ENCODE results near the gene TM4SF4.
"Not testable (repeated sequence)": the region's sequence is repeated elsewhere in the genome, so short reads cannot be mapped to it uniquely, and the experiment has no call there.

The TM4SF4 gene

GRCh38 chr3:149444867-149445266, 29.6 kb upstream of the TM4SF4 start:
- intact Hi-C loops (cut with micrococcal nuclease); H3K36me3 Mint-ChIP-seq (ENCODE audit: low read depth); H3K27ac Mint-ChIP-seq; H3K27me3 Mint-ChIP-seq; H3K9me3 Mint-ChIP-seq; H3K4me3 Mint-ChIP-seq: not testable (repeated sequence)
- peaks cover 28% of the 10 kb centered on the region for H3K4me1 Mint-ChIP-seq (ENCODE audit: low read depth)

GRCh38 chr3:149448331-149448831, 26.1 kb upstream of the TM4SF4 start:
- H3K36me3 Mint-ChIP-seq (ENCODE audit: low read depth), result peaks cover 5% of the 10 kb centered on the region
- H3K27ac Mint-ChIP-seq, result peak overlapping the region; percentile 35
- H3K27me3 Mint-ChIP-seq, result no peaks in the 10 kb centered on the region
- H3K9me3 Mint-ChIP-seq, result peaks cover 22% of the 10 kb centered on the region
- H3K4me3 Mint-ChIP-seq, result no peak overlapping the region
- peaks cover 34% of the 10 kb centered on the region for H3K4me1 Mint-ChIP-seq (ENCODE audit: low read depth)
- intact Hi-C loops (cut with micrococcal nuclease), result no loop called here

DNA sequence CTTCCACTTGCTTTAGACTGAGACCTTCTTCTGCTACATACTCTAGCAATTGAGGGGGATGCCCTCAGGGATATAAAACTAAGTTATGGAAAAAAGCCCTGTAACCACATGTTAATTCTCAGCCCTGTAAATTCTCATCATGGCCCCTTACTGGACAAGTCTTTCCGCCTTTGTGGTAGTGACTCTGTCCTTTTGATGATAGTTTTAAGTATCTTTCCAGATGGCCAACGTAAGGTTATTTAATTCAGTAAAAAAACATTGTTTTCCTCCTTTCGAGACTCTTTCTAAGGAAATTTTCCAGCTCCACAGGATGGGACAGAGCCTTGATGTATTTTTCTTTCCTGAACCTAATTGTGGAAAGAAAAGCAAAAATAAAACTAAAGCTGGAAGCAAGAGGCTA, 25.3 kb upstream of the TM4SF4 start:
- Mint-ChIP-seq H3K4me3 (no peak overlapping the region), H3K4me1 (ENCODE audit: low read depth) (peaks cover 36% of the 10 kb centered on the region), H3K27ac (no peak overlapping the region), H3K27me3 (no peaks in the 10 kb centered on the region), H3K9me3 (peaks cover 23% of the 10 kb centered on the region), H3K36me3 (ENCODE audit: low read depth) (peaks cover 5% of the 10 kb centered on the region)
- intact Hi-C loops (cut with micrococcal nuclease), result no loop called here

- intact Hi-C loops (cut with micrococcal nuclease), result no loop called here
- Mint-ChIP-seq H3K9me3 (peaks cover 23% of the 10 kb centered on the region), H3K4me1 (ENCODE audit: low read depth) (peaks cover 38% of the 10 kb centered on the region), H3K4me3 (no peak overlapping the region), H3K27me3 (no peaks in the 10 kb centered on the region), H3K36me3 (ENCODE audit: low read depth) (peaks cover 5% of the 10 kb centered on the region), H3K27ac (no peak overlapping the region)
Measured at GRCh38 chr3:149449799-149450198, 24.7 kb upstream of the TM4SF4 start.

- Mint-ChIP-seq H3K36me3 (ENCODE audit: low read depth) (peaks cover 5% of the 10 kb centered on the region), H3K9me3 (peaks cover 23% of the 10 kb centered on the region), H3K4me1 (ENCODE audit: low read depth) (peaks cover 40% of the 10 kb centered on the region), H3K27ac (no peak overlapping the region), H3K4me3 (no peak overlapping the region), H3K27me3 (no peaks in the 10 kb centered on the region)
- intact Hi-C loops (cut with micrococcal nuclease), result no loop called here
Measured at GRCh38 chr3:149450281-149450680, 24.2 kb upstream of the TM4SF4 start.

DNA sequence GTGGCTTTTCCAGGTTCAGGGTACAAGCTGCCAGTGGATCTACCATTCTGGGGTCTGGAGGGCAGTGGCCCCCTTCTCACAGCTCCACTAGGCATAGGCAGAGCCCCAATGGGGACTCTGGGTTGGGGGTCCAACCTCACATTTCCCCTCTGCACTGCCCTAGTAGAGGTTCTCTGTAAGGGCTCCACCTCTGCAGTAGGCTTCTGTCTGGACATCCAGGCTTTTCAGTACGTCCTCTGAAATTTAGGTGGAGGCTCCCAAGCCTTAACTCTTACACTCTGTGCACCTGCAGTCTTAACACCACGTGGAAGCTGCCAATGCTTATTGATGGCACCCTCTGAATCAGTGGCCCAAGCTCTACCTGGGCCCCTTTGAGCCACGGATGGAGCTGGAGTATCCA, 22.5 kb upstream of the TM4SF4 start:
- H3K4me1 Mint-ChIP-seq (ENCODE audit: low read depth), result peaks cover 40% of the 10 kb centered on the region
- H3K9me3 Mint-ChIP-seq, result peaks cover 23% of the 10 kb centered on the region
- peaks cover 5% of the 10 kb centered on the region for H3K36me3 Mint-ChIP-seq (ENCODE audit: low read depth)
- intact Hi-C loops (cut with micrococcal nuclease), result no loop called here
- H3K4me3 Mint-ChIP-seq, result no peak overlapping the region
- no peak overlapping the region for H3K27ac Mint-ChIP-seq
- no peaks in the 10 kb centered on the region for H3K27me3 Mint-ChIP-seq

DNA sequence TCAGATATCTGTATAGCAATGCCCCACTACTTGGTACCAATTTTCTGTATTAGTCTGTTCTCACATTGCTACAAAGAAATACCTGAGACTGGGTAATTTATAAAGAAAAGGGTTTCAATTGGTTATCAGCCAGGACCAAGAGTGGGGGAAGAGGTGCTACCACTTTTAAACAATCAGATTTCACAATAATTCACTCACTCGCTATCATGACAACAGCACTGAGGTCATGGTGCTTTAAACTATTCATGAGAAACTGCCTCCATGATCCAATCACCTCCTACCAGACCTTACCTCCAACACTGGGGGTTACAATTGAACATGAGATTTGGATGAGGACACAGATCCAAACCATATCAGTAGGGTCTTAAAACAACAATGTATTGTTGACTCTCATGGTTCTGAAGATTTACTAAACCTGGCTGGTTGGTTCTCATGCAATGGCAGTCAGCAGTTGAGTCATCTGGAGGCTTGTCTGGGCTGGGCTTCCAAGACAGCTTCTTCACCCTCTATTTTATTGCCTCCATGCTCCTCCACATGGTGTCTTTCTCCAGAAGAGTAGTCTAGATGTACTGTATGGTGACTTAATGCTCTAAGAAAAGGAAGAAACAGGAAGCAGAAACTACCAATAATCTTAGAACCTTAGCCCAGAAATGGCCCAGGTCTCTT, 21.2 kb upstream of the TM4SF4 start:
- Mint-ChIP-seq H3K27me3 (no peaks in the 10 kb centered on the region), H3K27ac (no peak overlapping the region), H3K4me1 (ENCODE audit: low read depth) (peaks cover 34% of the 10 kb centered on the region), H3K4me3 (no peak overlapping the region), H3K36me3 (ENCODE audit: low read depth) (peaks cover 5% of the 10 kb centered on the region), H3K9me3 (peaks cover 23% of the 10 kb centered on the region)
- intact Hi-C loops (cut with micrococcal nuclease), result no loop called here

- H3K4me1 Mint-ChIP-seq (ENCODE audit: low read depth), result peaks cover 24% of the 10 kb centered on the region
- peaks cover 5% of the 10 kb centered on the region for H3K36me3 Mint-ChIP-seq (ENCODE audit: low read depth)
- H3K27ac Mint-ChIP-seq, result no peak overlapping the region
- H3K27me3 Mint-ChIP-seq, result no peaks in the 10 kb centered on the region
- H3K9me3 Mint-ChIP-seq, result peaks cover 23% of the 10 kb centered on the region
- no peak overlapping the region for H3K4me3 Mint-ChIP-seq
- intact Hi-C loops (cut with micrococcal nuclease), result no loop called here
Measured at GRCh38 chr3:149454746-149455145, 19.8 kb upstream of the TM4SF4 start.

GRCh38 chr3:149455366-149455765, 19.1 kb upstream of the TM4SF4 start:
- peaks cover 23% of the 10 kb centered on the region for H3K9me3 Mint-ChIP-seq
- no peaks in the 10 kb centered on the region for H3K27me3 Mint-ChIP-seq
- intact Hi-C loops (cut with micrococcal nuclease), result no loop called here
- peaks cover 5% of the 10 kb centered on the region for H3K36me3 Mint-ChIP-seq (ENCODE audit: low read depth)
- H3K4me3 Mint-ChIP-seq, result no peak overlapping the region
- peaks cover 18% of the 10 kb centered on the region for H3K4me1 Mint-ChIP-seq (ENCODE audit: low read depth)
- no peak overlapping the region for H3K27ac Mint-ChIP-seq

- Mint-ChIP-seq H3K36me3 (ENCODE audit: low read depth) (peaks cover 5% of the 10 kb centered on the region), H3K4me1 (ENCODE audit: low read depth) (peaks cover 18% of the 10 kb centered on the region), H3K27ac (no peak overlapping the region), H3K9me3 (peaks cover 20% of the 10 kb centered on the region), H3K27me3 (no peaks in the 10 kb centered on the region), H3K4me3 (no peak overlapping the region)
- intact Hi-C loops (cut with micrococcal nuclease), result no loop called here
Measured at GRCh38 chr3:149455989-149456388, 18.5 kb upstream of the TM4SF4 start.

- Mint-ChIP-seq H3K9me3 (no peaks in the 10 kb centered on the region), H3K27me3 (no peaks in the 10 kb centered on the region), H3K27ac (no peak overlapping the region), H3K4me3 (no peak overlapping the region), H3K36me3 (ENCODE audit: low read depth) (no peaks in the 10 kb centered on the region), H3K4me1 (ENCODE audit: low read depth) (peaks cover 6% of the 10 kb centered on the region)
- intact Hi-C loops (cut with micrococcal nuclease), result no loop called here
Measured at GRCh38 chr3:149459491-149460059, 14.9 kb upstream of the TM4SF4 start.

DNA sequence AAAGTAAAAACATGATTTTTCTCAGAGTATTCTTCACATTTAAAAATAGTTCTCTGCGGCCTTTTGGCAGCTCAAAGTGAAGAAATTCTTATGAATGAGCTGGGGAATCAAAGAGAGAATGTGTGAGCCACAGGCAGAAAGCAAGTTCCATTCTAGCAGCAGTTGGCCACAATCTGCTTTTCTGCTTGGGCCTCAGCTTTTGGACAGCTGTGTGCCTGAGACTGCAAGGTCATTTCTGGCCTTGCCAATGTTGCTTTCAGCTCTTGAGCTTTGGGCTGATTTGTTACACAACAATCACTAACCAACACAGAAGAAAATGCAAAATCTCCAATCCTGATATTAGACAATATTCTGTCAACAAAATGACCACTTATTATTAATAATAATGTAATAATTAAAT, 14.4 kb upstream of the TM4SF4 start:
- H3K4me1 Mint-ChIP-seq (ENCODE audit: low read depth), result peaks cover 6% of the 10 kb centered on the region
- no peak overlapping the region for H3K27ac Mint-ChIP-seq
- H3K36me3 Mint-ChIP-seq (ENCODE audit: low read depth), result no peaks in the 10 kb centered on the region
- no peaks in the 10 kb centered on the region for H3K9me3 Mint-ChIP-seq
- no peak overlapping the region for H3K4me3 Mint-ChIP-seq
- intact Hi-C loops (cut with micrococcal nuclease), result no loop called here
- H3K27me3 Mint-ChIP-seq, result no peaks in the 10 kb centered on the region

DNA sequence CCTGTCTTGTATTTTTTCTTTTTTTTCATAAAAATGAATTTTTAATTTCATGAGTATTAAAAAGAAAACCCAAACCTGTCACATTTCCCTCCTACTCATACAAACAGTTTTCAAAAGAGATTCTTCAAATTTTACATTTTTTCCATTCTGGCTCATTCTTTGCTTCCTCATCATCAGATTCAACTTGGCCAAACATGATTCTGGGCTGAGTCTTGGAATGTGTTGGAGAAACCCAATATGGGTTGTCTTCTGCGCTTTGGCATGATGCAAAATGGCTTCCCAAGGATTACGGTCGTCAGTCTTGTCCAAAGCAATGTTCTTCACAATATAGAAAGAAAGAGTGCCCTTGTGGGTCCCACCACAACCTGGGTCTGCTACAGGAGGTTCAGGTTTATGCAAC, 12.4 kb upstream of the TM4SF4 start:
- Mint-ChIP-seq H3K36me3 (ENCODE audit: low read depth) (no peaks in the 10 kb centered on the region), H3K4me1 (ENCODE audit: low read depth) (peaks cover 6% of the 10 kb centered on the region), H3K27ac (no peak overlapping the region), H3K27me3 (no peaks in the 10 kb centered on the region), H3K4me3 (no peak overlapping the region), H3K9me3 (no peaks in the 10 kb centered on the region)
- intact Hi-C loops (cut with micrococcal nuclease), result no loop called here

DNA sequence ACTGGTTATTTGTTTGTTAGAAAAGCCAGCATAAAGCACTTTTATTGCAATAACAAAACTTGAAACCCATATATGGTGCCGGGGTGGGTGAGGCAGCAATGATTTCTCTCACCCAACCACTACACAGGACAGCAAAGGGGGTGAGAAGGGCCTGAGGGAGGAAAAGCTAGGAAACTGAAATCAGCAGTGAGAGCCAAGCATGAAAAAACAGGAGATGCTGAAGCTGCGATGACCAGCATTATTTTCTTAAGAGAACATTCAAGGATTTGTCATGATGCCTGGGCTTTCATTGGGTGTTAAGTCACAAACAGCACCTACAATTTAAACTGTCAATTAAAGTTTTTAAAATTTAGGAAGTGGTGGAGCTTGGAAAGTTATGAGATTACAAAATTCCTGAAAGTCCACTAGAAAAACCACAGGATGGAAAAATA, 11.9 kb upstream of the TM4SF4 start:
- H3K4me3 Mint-ChIP-seq, result no peak overlapping the region

DNA sequence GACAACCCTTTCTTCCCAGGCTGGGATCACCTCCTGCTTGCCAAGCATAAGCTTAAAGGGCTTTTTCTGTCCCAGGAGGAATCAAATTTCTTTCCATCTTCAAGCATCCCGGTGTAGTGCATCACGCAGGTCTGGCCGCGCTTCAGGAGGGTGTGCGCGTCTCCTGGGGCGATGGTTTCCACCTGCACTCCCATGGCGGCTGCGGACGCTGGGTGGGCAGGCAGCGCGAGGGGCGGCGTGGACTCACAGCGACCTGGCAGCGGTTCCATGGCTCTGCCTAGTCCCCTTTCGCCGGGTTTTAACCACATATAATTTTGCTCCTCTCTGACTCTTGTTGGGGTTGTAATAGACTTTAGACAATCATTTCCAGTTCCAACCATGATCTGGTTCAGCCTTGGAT, 10.6 kb upstream of the TM4SF4 start:
- peaks cover 6% of the 10 kb centered on the region for H3K4me1 Mint-ChIP-seq (ENCODE audit: low read depth)
- no peak overlapping the region for H3K27ac Mint-ChIP-seq
- no peaks in the 10 kb centered on the region for H3K36me3 Mint-ChIP-seq (ENCODE audit: low read depth)
- no peaks in the 10 kb centered on the region for H3K27me3 Mint-ChIP-seq
- no peak overlapping the region for H3K4me3 Mint-ChIP-seq
- H3K9me3 Mint-ChIP-seq, result no peaks in the 10 kb centered on the region
- intact Hi-C loops (cut with micrococcal nuclease), result no loop called here

More for the DNA sequence above, 11.9 kb upstream of the TM4SF4 start:
- H3K4me1 Mint-ChIP-seq (ENCODE audit: low read depth), result peaks cover 6% of the 10 kb centered on the region
- no peaks in the 10 kb centered on the region for H3K36me3 Mint-ChIP-seq (ENCODE audit: low read depth)
- no peak overlapping the region for H3K27ac Mint-ChIP-seq
- no peaks in the 10 kb centered on the region for H3K27me3 Mint-ChIP-seq
- H3K9me3 Mint-ChIP-seq, result no peaks in the 10 kb centered on the region
- intact Hi-C loops (cut with micrococcal nuclease), result no loop called here
